HepG2 (cell line): Measurements from ENCODE around the gene CHDH. TPM values are rescaled to one million over a fixed set of nuclear protein-coding genes. Genes with fewer than 3 reads are reported as not detected.

ENCODE experiments used
- ATRX ChIP-seq: sonication (generic); formaldehyde crosslinking; IDR thresholded peaks from 2 replicates; pipeline ENCODE4 v1.4.0; 2020; ENCODE audit warnings: missing genetic modification reagents, borderline replicate concordance
- CC2D1A ChIP-seq: sonication (generic); formaldehyde crosslinking; IDR thresholded peaks from 2 replicates; pipeline ENCODE4 v1.8.1; 2023; ENCODE audit warnings: mild to moderate bottlenecking, missing genetic modification reagents
- HOXA9 ChIP-seq: sonication (generic); formaldehyde crosslinking; IDR thresholded peaks from 2 replicates; pipeline ENCODE4 v1.8.1; 2022; ENCODE audit warnings: missing genetic modification reagents, mild to moderate bottlenecking, moderate library complexity, borderline replicate concordance
- KAT8 ChIP-seq: IDR thresholded peaks from 2 replicates; pipeline ENCODE4 v1.6.1; 2016; ENCODE audit warnings: missing genetic modification reagents, missing compliant biosample characterization
- KDM5B ChIP-seq: sonication (generic); formaldehyde crosslinking; IDR thresholded peaks from 2 replicates; pipeline ENCODE4 v1.4.0; 2020; ENCODE audit warnings: missing genetic modification reagents, mild to moderate bottlenecking, borderline replicate concordance
- LBX2 ChIP-seq: sonication (generic); formaldehyde crosslinking; IDR thresholded peaks from 2 replicates; pipeline ENCODE4 v1.5.0; 2020; ENCODE audit warnings: missing genetic modification reagents, mild to moderate bottlenecking, borderline replicate concordance
- MIXL1 ChIP-seq: IDR thresholded peaks from 2 replicates; pipeline ENCODE4 v1.6.1; 2016
- MXD4 ChIP-seq: IDR thresholded peaks from 2 replicates; pipeline ENCODE4 v1.6.1; 2016; ENCODE audit warnings: mild to moderate bottlenecking, missing biosample characterization, missing genetic modification reagents
- NCOA5 ChIP-seq: sonication (generic); formaldehyde crosslinking; IDR thresholded peaks from 2 replicates; pipeline ENCODE4 v1.4.0; 2020; ENCODE audit warnings: missing genetic modification reagents
- TEAD3 ChIP-seq: optimal IDR thresholded peaks from 2 replicates; pipeline ENCODE3; 2016; ENCODE audit warnings: borderline replicate concordance
- TFAP4 ChIP-seq: sonication (generic); IDR thresholded peaks from 2 replicates; pipeline ENCODE4 v1.6.1; 2016; ENCODE audit warnings: low read depth, borderline replicate concordance
- TOE1 ChIP-seq: sonication (generic); formaldehyde crosslinking; IDR thresholded peaks from 2 replicates; pipeline ENCODE4 v1.4.0; 2020; ENCODE audit warnings: mild to moderate bottlenecking, missing genetic modification reagents
- UBTF ChIP-seq: sonication (generic); formaldehyde crosslinking; IDR thresholded peaks from 2 replicates; pipeline ENCODE4 v1.4.0; 2020; ENCODE audit warnings: mild to moderate bottlenecking, missing genetic modification reagents
- ZNF225 ChIP-seq: sonication (generic); formaldehyde crosslinking; IDR thresholded peaks from 2 replicates; pipeline ENCODE4 v1.4.0; 2020; ENCODE audit warnings: mild to moderate bottlenecking, missing genetic modification reagents
- ZNF292 ChIP-seq: sonication (generic); formaldehyde crosslinking; IDR thresholded peaks from 2 replicates; pipeline ENCODE4 v1.8.1; 2022; ENCODE audit warnings: mild to moderate bottlenecking, low read depth, missing genetic modification reagents, borderline replicate concordance
- ZNF563 ChIP-seq: sonication (generic); formaldehyde crosslinking; IDR thresholded peaks from 2 replicates; pipeline ENCODE4 v1.8.0; 2022; ENCODE audit warnings: mild to moderate bottlenecking, moderate library complexity, missing genetic modification reagents
- ZNF570 ChIP-seq: sonication (generic); formaldehyde crosslinking; IDR thresholded peaks from 2 replicates; pipeline ENCODE4 v1.4.0; 2020; ENCODE audit warnings: mild to moderate bottlenecking, missing genetic modification reagents, borderline replicate concordance
- ZNF883 ChIP-seq: sonication (generic); formaldehyde crosslinking; IDR thresholded peaks from 2 replicates; pipeline ENCODE4 v1.5.1; 2020; ENCODE audit warnings: mild to moderate bottlenecking, missing genetic modification reagents; ENCODE audit errors: not compliant biosample characterization
- ZSCAN21 ChIP-seq: sonication (generic); formaldehyde crosslinking; IDR thresholded peaks from 2 replicates; pipeline ENCODE4 v1.8.0; 2022; ENCODE audit warnings: mild to moderate bottlenecking, missing genetic modification reagents, moderate library complexity, borderline replicate concordance
- polyA plus RNA-seq, 8 experiments: library from polyadenylated mRNA; depleted of rRNA in 3 of 8; stranded (reverse) in 7 of 8; unstranded in 1 of 8; fragments of >200 nt; fragmentation: Illumina TruSeq in 4 of 8; extraction: Trizol in 4 of 8; gene quantifications; 2 replicates each; pipeline versions ENCODE4 v1.2.1 to v1.2.3, GENCODE V29; 2011 to 2016; ENCODE audit warnings: low read depth in 4 of 8, missing spikeins in 1 of 8, mixed read lengths in 1 of 8; ENCODE audit not compliant: insufficient read depth in 1 of 8
- total RNA-seq, 5 experiments: library from RNA; depleted of rRNA; stranded (reverse); fragments of >200 nt; fragmentation: Illumina TruSeq; extraction: Trizol; gene quantifications; 2 replicates each; pipeline ENCODE4 v1.2.3, GENCODE V29; 2016; ENCODE audit warnings: low read depth in 1 of 5
- TF ChIP-seq, protein P1 (sequence below): sonication (generic); formaldehyde crosslinking; IDR thresholded peaks from 2 replicates; pipeline ENCODE4 v1.5.0; 2020; ENCODE audit warnings: mild to moderate bottlenecking, missing genetic modification reagents
- TF ChIP-seq, protein P2 (sequence below): sonication (generic); formaldehyde crosslinking; conservative IDR thresholded peaks from 2 replicates; pipeline ENCODE4 v1.4.0; 2020; ENCODE audit warnings: missing genetic modification reagents

Gene CHDH
- total and polyA plus RNA-seq, 2 of the 13 experiments (the other 11 are each of a cell fraction or from before 2014, with no cell fraction given) = 28.1 to 48.9 TPM

DNA sequence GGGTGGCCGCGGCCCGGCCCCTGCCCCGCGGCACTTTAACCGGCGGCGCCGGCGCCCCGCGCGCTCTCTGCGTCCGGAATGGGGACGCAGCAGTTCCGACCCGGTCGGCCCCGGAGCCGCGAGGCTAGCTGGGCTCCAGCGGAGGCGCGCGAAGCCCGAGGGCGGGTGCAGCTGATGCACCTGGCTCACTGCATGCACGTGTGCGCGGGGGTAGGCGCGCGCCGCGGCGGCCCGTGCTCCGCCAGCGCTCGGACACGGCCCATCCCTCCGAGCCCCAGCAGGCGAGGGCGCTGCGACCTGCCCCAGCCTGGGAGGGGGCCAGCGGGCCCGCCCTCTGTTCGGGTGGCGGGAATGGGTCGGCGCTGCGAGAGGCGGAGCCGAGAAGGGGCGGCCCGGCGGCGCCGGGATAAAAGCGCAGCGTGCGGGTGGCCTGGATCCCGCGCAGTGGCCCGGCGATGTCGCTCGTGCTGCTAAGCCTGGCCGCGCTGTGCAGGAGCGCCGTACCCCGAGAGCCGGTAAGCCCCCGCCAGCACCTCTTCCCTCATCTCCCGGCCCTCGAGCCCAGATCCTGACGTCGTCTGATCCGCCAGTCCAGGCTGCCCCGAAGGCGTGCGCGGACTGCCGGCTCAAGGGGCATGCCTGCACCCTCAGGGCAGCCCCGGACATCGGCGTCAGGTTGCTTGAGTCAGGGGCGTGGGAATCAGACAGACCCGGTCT is at the start of gene CHDH, which contains the start of gene IL17RB (continued):
- TF ChIP-seq, protein P1, sequence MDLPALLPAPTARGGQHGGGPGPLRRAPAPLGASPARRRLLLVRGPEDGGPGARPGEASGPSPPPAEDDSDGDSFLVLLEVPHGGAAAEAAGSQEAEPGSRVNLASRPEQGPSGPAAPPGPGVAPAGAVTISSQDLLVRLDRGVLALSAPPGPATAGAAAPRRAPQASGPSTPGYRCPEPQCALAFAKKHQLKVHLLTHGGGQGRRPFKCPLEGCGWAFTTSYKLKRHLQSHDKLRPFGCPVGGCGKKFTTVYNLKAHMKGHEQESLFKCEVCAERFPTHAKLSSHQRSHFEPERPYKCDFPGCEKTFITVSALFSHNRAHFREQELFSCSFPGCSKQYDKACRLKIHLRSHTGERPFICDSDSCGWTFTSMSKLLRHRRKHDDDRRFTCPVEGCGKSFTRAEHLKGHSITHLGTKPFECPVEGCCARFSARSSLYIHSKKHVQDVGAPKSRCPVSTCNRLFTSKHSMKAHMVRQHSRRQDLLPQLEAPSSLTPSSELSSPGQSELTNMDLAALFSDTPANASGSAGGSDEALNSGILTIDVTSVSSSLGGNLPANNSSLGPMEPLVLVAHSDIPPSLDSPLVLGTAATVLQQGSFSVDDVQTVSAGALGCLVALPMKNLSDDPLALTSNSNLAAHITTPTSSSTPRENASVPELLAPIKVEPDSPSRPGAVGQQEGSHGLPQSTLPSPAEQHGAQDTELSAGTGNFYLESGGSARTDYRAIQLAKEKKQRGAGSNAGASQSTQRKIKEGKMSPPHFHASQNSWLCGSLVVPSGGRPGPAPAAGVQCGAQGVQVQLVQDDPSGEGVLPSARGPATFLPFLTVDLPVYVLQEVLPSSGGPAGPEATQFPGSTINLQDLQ (CRISPR knock-in tag) = peak; percentile 45; the same call in 1 of the 2 replicates
- TF ChIP-seq KDM5B (peak; percentile 82; the same call in 1 of the 2 replicates), LBX2 (CRISPR knock-in tag) (peak; percentile 48; the same call in 1 of the 2 replicates), TOE1 (CRISPR knock-in tag) (peak; percentile 80; the same call in 1 of the 2 replicates), ZSCAN21 (peak; percentile 98), ZNF225 (0 out of 2 replicates have a peak, but pooled peaks have one; percentile 56), MIXL1 (CRISPR knock-in tag) (peak; percentile 66; the same call in 1 of the 2 replicates), UBTF (peak; percentile 93; the same call in 1 of the 2 replicates), ZNF563 (CRISPR knock-in tag) (peak; percentile 57; the same call in 1 of the 2 replicates), TEAD3 (CRISPR knock-in tag) (peak; percentile 48), TFAP4 (peak; percentile 13; the same call in 1 of the 2 replicates), ZNF570 (CRISPR knock-in tag) (no peak), NCOA5 (CRISPR knock-in tag) (no peak), MXD4 (CRISPR knock-in tag) (peak; percentile 89), ATRX (no peak), CC2D1A (CRISPR knock-in tag) (0 out of 2 replicates have a peak, but pooled peaks have one; percentile 27), ZNF292 (CRISPR knock-in tag) (0 out of 2 replicates have a peak, but pooled peaks have one; percentile 40), KAT8 (peak; percentile 60; the same call in 1 of the 2 replicates), HOXA9 (peak; percentile 93), ZNF883 (CRISPR knock-in tag) (peak; percentile 86)
- TF ChIP-seq, protein P2, sequence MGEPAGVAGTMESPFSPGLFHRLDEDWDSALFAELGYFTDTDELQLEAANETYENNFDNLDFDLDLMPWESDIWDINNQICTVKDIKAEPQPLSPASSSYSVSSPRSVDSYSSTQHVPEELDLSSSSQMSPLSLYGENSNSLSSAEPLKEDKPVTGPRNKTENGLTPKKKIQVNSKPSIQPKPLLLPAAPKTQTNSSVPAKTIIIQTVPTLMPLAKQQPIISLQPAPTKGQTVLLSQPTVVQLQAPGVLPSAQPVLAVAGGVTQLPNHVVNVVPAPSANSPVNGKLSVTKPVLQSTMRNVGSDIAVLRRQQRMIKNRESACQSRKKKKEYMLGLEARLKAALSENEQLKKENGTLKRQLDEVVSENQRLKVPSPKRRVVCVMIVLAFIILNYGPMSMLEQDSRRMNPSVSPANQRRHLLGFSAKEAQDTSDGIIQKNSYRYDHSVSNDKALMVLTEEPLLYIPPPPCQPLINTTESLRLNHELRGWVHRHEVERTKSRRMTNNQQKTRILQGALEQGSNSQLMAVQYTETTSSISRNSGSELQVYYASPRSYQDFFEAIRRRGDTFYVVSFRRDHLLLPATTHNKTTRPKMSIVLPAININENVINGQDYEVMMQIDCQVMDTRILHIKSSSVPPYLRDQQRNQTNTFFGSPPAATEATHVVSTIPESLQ (CRISPR knock-in tag) = no peak
